NCI-H2081 treated with DMSO at 0.1 percent for 48 hours (cell line): ENCODE measurements around the gene ZFYVE26.

Experiments
- DNase-seq: peaks from one replicate; lab custom pipeline; 2025; lab: John Stamatoyannopoulos, UW

The ZFYVE26 gene

DNA sequence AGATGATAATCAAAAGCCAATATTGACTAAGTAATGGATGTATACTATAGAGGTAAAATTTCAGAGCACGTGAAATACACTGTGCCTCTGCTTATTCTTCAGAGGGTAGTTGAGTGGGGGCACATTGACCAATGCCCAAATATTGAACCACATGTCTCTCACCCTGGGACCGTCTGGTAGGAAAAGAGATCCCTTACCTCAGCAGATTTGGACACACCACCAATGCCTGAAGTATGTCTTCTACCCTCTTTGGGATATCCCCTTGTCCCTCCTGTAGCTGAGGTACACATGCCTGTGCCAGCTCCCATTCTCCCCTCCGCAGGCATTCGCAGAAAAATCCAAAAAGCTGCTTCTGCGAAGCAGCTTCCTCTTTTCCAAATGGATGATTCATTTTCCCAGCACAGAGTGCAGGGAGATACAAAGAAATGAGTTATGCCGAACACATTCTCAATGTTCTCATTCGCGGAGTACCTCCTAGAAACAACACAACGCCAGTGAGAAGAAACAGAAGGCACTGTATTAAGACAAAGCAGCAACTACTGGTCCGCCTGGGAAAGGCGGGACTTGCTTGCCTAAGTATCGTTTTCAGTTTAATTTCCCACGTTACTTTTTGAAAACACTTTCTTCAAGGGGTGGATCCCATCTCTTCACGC is 691 bp downstream of the ZFYVE26 start:
- no peak for DNase-seq

DNA sequence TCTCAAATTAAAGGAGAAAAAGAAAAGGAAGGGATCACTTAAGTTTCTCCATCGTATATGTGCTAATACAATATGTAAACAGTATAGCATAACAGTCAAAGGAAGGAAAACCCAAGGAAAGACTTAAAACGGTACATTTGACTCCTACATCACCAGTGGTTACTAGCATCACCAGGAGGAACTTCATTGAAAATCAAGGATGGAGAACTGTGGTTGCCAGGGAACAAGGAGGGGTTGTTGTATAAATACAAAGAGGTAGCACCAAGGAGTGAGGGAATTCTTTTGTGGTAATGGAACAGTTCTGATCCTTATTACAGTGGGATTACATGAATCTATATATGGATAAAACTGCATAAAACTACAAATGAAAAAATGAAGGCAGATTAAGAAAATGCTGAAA is 1.6 kb downstream of the ZFYVE26 start:
- DNase-seq = no peak

DNA sequence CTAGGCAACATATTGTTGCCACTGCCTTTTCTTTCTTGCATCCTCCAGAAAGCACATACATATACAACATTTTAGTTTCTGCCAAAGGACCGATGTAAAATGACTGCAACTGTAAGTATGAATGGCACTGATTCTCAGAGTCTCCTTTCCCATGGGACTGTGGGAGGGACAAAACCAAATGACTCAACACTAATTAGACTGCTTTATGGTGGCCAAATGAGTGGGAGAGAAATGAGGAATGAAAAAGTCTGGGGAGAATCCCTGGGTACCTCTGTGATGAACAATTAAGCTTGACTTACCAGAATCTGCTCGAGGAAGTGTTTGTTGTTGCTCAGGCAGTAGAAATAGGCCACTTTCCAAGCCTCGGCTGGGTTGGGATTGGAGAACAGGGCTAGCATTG is 10.1 kb downstream of the ZFYVE26 start:
- no peak for DNase-seq

DNA sequence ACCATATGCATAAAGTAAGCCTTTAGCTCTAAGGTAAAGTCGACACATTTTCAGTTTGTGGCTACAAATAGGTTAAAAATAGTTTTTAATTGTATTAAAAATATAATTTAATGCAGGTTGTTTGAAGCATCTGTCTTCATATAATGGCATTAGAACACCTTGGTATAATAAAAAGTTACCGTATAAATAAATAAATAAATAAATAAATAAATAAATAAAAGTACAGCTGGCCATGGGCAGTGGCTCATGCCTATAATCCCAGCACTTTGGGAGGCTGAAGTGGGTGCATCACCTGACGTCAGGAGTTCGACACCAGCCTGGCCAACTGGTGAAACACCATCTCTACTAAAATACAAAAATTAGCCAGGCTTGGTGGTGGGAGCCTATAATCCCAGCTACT is 15.6 kb downstream of the ZFYVE26 start:
- DNase-seq = no peak

DNA sequence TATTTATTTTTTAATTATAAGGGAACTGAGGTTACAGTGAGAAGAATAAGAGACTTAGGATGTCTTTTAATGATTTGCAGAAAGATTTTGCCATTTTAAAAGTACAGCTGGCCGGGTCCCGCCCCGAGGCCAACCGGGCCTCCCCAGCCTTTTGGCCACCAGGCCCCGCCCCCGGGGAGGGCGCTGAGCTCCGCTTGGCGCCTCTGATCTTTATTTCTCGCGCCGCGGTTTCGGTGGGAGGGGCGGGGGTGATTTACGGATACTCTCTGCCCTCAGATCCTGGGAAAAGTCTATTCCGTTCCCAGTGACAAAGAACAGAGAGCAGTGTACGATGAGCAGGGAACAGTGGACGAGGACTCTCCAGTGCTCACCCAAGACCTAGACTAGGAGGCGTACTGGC is 17.7 kb downstream of the ZFYVE26 start:
- DNase-seq = no peak

DNA sequence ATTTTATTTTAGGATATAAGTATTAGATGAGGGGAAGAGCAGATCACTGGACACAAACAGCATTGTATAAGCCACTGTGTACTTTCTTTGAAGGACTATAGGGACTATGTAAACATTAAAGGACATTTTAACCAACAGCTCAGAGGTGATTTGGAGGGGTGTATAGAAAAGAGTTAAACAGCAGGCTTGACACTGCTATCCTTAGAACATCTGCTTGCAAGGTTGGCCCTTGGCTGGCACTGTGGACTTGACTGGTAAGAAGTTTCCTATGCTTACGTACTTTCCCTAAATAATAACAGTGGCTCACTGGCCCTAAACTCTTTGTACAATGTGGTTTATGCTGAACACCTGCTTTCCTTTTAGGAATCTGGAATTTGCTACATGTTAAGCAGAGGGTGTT is 28.7 kb downstream of the ZFYVE26 start:
- no peak for DNase-seq

DNA sequence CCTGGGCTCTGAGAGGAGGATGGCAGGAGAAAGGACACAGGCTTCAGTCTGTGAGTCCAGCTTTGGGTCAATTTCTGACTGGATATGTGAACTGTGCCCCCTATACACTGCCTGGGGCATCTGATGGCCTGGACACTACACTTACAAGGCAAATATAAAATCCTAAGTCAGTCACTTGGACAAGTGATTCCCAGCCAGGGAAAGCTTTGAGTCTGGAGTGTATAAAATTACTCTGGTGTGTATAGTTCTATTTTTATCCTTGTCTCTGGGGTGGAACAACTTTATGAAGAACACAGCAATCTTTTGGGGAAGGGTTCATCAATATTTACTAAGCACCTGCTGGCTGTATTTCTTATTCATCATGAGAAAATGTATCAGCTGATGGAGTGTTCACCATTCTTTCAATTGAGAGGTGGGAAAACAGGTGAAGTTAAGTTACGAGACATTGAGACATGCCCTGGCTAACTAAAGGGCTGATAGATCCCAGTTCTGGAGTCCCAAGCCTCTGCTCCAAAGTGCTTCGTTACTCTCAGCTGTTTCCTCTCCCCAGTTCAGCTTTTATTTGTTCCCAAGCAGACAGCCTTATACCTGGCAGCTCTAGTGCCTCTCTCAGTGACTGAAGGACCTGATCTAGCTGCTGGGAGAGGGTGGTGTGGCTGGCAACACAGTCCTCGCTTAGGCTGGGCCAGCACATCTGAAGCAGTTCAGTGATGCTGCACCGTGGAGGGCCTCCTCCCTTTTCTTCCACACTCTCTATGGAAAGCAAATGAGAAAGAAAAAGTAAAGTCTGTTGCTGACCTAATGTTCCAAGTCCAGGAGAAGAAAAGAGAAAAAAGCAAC is 30.9 kb downstream of the ZFYVE26 start:
- no peak for DNase-seq

DNA sequence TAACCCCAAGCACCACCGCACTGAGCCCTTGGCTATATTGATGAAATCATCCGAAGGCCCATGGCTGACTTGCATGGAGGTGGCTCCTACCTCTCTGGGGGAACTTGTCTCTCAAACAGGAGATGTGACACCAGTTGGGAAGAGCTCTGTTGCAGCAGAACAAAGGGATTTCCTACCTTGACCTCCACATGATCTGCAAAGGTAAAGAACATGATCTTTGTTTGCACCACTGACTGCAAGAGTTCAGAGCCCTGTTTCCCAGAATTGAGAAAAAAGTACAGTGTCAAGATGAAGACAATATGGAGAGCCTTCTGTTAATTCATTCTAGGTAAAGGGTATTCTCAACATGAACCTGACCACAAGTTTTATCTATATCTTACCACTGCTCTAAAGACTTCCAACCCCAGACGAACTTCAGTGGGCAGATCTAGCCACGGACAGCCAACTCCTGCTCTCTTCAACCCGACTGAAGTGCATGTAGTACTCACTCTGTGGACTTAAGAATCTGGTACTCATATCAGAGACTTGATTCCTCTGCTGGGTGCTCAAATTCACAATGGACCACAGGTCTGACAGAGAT is 32.1 kb downstream of the ZFYVE26 start:
- no peak for DNase-seq

DNA sequence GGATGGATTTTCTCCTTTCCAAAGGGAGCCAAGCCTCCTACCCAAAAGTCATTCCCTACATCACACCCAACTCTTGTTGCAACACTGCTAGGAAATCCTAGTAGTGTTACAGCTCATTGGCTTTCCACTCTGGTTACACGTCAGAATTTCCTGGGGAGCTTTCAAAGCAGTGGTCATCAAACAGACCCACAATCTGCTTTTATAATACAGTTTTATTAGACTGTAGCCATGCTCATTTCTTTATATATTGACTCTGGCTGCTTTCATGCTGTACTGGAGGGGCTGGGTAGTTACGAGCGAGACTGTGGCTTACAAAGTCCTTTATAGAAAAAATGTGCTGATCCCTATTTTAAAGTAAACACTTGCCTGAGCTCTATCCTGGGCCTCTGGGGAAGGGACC is 34.3 kb downstream of the ZFYVE26 start:
- no peak for DNase-seq

DNA sequence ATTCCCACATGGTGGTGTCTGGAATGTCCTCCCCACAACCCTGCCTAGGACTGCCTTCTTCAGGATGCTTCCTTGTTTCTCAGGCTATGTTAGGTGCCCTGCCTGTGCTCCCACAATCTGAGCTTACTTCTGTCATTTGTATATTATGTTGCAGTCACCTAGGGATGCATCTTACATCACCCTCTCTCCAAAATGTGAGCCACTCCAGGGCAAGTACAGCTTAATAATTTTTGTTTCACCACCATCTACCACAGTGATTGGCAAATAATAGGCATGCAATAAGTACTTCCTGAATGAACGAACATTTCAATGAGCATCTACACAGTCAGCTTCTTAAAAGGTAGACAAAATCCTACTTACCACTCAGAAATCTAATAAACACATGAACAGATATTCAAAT is 37.6 kb downstream of the ZFYVE26 start:
- no peak for DNase-seq

DNA sequence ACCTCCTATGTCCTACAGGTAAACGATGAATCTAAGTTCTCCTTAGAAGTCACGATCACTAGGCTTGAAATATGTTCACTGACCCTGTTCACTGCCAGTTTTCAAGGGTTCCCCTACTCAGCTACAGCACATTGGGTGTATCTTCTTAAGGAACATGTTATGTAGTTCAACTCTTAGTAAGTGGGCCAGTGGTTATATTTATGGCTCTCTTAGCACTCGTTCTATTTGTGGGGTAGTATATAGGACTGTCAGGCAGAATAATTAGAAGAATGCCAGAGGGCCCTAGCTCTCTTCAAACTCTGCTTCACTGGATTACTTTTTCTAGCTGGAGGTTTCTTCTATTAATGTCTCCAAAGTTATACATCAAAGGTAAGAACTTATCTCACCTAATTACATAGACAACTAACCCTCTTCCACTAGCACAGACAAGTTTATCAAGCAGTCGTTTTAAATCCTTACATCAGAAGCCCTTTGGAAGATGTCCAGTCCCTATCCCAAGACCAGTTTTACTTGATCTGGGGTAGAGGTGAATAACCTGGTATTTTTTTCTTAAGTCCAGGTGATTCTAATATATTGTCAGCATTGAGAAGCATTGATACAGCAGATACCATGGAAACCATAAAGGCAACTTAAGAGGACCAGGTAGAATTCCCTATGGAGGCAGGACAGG is 39.6 kb downstream of the ZFYVE26 start:
- no peak for DNase-seq

DNA sequence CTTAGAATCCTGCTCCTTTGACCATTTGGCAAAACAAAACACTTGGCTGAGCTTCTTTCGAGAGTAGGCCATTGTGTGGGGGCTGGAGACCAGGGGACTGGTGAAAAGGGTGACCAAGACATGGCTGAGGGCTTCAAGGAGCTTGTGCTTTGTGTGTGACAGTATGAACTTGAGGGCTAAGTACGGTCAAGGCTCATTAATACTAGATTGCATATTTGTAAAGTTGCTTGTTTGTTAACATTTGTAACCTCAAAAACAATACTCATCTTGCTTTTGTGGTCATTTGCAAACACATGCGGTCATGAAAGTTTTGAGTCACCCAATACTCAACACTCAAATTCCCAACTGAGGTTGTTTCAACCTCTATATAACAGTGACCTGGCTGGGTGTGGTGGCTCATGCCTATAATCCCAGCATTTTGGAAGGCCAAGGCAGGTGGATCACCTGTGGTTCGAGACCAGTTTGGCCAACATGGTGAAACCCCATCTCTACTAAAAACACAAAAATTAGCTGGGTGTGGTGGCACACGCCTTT is 42.5 kb downstream of the ZFYVE26 start:
- no peak for DNase-seq

DNA sequence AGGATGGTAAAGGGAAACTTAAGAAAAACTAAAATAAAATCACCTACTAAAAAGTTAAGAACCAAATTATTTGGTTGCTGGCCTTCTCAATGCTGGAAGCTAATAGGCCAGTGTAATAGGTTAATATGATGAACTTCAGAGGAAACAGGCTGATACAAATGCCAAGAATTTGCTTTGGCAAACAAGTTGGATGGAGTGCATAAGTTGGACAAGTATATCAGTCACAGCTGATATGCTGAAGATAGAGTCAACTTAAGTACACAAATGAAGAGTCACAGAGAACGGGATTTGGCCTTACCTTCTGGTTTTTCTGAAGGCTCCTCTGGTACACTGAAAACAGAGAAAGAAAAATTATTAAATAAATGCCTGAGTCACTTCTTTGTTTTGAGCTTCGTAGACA is 48.2 kb downstream of the ZFYVE26 start:
- no peak for DNase-seq

DNA sequence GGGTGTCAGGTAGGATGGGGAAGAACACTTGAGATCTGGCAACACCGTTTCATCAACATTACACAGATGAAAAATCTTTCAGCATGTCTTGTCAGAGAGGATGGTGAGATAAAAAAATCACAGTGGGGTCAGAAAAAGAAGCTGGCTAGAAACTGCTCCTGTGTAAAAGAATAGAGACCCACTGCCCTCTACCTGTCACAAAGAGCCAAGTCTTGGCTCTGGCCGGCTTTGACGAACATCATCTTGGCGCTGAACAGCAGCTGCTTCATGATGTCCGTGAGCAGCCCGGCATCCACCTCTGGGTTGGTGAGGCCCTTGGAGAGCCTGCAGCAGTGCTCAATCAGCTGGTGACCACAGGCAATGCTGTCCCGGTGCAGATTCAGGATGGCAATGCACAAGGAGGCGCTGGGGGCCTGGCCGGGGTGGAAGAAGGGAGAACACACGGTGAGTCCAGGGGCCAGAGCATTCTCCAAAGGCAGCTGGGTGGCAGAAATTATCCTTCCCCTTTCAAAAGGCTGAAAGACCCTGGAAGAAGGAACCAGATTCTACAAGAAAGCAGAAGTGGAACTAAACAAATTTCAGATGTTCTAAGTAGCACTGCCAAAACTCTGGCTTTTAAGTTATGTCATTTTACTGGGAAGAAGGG is 50.2 kb downstream of the ZFYVE26 start:
- no peak for DNase-seq

DNA sequence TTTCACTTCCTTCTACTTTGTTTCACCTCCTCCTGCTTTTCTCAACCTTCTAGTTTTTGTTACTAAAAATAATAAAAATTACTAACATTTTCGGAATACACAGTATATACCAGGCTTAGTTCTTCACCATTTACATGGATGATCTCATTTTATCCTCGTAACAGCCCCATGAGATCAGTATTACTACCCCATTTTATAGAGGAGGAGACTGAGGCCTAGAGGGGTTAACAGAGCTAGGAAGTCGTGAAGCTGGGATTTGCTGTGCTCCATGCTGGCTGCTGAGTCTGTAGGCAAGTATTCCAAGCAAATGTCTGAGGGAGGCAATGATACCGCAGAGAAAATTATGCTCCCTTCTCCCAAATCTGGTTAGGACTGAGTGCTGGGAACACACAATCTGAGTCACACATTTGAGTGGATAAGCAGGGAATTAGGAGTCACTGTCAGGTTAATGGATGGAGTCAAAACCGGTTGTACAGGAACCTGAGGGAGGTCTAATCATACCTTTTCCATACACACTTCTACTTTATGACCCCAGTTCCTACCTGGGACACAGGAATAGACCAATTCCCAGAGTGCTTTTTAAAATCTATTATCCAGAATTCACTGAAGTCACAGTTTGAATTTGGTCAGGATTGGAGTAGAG is 51.1 kb downstream of the ZFYVE26 start:
- no peak for DNase-seq

DNA sequence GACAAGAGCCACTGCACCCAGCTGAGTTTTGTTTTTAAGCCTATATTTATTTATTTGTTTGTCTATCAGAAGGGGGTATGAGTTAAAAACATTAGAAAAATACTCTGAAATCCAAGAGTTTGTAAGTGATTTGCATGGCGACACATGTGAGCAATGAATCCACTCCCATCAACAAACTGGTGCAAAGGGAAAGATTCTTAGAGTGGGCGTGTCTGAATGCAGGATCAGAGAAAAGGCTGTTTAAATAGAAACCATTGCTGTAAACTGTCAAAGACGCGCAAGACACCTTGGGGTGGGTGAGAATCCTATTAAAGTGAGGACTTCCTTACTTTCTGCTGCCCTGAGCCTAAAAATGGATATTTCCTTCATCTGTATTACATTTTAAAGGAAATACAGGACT is 51.9 kb downstream of the ZFYVE26 start:
- DNase-seq = no peak

DNA sequence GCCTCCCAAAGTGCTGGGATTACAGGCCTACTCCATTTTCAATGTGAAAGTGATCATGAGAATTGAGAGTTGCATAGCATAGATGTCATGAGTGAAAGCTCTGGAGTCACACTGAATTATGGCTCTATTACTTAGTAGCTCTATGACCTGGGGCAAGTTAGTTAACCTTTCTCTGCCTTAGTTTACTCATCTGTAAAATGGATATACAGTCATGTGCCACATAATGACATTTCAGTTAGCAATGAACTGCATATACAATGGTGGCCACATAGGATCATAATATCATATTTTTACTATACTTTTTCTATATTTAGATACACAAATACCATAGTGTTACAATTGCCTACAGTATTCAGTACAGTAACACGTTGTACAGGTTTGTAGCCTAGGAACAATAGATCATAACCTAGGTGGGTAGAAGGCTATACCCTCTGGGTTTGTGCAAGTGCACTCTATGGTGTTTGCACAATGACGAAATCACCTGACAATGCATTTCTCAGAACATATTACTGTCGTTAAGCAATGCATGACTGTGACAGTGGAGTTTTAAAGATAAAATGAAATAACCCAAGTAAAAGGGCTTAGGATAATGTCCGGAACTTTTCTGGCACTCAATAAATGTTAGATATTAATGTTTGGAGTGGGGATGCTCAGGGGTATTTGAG is 53.1 kb downstream of the ZFYVE26 start:
- no peak for DNase-seq

DNA sequence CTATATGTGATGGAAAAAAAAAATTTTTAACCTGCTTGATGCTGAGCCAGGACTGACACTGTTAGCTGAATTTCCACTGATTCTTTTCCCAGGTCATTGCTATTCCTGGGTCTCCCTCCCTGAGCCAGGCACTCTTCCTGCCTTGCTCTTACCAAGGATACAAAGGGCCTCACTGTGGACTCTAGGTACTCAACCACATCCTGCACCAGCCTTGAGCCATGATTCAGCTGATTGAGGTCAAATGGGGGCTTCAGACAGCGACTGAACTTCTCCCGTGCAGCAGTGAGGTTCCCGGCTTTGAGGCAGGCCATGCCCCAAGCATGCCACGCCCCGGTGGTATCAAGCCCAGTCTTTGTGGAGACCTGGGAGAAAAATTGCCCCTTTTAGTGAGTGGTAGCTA is 54.3 kb downstream of the ZFYVE26 start:
- DNase-seq = no peak

DNA sequence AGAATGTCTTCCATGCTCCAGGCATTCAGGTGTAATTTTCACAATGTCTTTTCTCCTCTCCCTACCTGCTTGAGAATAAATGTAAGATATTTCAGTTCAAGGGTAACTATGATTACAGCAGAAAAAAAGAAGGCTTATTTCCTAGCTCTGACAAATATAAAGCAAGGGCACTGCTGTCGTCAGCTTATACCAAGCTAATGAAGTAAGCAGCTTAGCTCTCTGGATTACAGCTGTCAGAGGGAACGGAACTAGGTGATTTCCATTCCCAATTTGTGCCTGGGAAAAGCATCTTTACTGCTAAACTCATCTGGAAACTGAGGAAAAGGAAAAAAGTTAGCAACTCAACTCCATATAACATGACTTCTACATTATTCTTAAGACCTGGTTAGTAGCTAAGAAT is 56.5 kb downstream of the ZFYVE26 start:
- DNase-seq = no peak

DNA sequence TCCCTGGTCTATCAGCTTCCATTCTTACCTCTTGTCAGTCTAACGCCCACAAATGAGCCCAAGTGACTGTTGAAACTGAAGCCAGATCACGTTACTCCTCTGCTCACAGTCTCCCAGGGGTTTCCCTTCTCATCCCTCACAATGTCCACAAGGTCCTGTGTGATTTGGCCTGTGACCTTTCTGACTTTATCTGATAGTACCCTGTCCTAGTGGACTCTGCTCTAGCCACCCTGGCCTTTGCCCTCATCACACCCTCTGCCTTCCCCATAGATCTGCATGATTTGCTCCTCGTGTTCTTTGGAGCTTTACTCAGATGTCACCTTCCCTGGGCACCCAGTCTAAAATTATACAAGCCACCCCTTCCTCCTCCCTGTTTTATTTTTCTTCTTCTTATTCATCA is 59.2 kb downstream of the ZFYVE26 start:
- DNase-seq = no peak

DNA sequence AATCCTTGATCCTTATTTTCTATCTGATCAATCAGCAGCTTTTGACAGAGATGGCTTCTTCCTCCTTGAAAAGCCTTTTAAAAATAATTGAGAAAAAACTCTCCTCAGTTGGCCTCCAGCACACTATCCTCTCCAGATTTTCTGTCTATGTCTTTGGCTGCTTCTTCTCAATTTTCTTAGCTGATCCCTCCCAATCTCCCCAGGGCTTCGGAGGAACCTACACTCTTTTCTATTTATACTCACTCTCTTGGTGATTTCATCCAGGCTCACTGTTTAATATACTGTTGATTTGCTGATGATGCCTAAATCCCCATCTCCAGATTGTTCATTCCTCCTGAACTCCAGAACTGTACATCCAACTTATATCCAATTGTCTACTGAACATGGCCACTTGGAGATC is 59.9 kb downstream of the ZFYVE26 start:
- DNase-seq = no peak
